ENCODE results near the gene GALNT2. TPM values are rescaled to one million over a fixed set of nuclear protein-coding genes. Genes with fewer than 3 reads are reported as not detected.

GALNT2 gene
- total RNA-seq, 1 donor from 2014 or later: 58.0 TPM

DNA sequence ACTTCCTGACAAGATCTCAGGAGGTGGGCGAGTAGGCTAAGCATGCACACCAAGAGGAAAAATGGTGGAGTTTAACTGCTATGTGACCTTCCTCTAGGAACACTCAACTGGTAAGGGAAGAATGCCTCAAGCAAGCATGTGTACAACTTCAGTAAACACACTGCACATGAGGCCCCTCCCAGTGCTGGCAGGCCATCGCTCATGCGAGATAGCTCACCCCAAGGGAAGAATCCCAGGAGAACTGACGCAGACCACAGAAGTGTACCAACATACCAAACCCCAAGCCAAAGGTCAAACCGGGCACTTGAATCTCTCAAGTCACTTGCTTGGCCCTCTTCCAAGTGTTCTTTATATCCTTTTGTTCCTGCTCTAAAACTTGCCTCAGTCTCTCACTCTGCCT lies 40.5 kb upstream of the GALNT2 start:
- Mint-ChIP-seq H3K27me3 (ENCODE audit: low read depth) (no peaks in the 10 kb centered on the region), H3K36me3 (ENCODE audit: low read depth) (no peaks in the 10 kb centered on the region), H3K4me1 (no peaks in the 10 kb centered on the region), H3K27ac (ENCODE audit: unreplicated experiment) (no peak overlapping the region), H3K9me3 (no peaks in the 10 kb centered on the region), H3K4me3 (no peak overlapping the region)
- no peak for DNase-seq (ENCODE audit: low read depth, low spot score)
- TF ChIP-seq, protein P1, sequence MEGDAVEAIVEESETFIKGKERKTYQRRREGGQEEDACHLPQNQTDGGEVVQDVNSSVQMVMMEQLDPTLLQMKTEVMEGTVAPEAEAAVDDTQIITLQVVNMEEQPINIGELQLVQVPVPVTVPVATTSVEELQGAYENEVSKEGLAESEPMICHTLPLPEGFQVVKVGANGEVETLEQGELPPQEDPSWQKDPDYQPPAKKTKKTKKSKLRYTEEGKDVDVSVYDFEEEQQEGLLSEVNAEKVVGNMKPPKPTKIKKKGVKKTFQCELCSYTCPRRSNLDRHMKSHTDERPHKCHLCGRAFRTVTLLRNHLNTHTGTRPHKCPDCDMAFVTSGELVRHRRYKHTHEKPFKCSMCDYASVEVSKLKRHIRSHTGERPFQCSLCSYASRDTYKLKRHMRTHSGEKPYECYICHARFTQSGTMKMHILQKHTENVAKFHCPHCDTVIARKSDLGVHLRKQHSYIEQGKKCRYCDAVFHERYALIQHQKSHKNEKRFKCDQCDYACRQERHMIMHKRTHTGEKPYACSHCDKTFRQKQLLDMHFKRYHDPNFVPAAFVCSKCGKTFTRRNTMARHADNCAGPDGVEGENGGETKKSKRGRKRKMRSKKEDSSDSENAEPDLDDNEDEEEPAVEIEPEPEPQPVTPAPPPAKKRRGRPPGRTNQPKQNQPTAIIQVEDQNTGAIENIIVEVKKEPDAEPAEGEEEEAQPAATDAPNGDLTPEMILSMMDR (conservative IDR thresholded peaks at IDR 0.05): no peak

DNA sequence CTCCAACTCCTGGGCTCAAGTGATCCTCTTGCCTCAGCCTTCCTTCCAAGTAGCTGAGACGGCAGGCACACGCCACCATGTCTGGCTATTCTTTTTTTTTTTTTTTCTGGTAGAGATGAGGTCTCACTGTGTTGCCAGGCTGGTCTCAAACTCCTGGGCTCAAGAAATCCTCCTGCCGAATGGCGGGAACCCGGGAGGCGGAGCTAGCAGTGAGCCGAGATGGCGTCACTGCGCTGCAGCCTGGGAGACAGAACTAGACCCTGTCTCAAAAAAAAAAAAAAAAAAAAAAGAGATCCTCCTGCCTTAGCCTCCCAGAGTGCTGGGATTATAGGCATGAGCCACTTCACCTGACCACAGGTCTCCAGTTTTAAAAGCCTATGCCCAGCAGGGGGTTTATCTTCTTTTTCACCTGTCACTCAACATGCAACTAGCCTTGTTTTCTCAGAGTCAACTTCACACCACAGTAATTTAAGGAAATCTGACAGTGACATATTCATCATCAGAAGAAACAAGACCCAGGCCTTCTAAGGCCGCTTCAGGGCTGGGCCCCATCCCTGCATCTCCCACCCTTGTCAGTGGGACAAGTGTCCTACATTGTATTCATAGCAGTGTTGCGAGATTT lies 38.3 kb upstream of the GALNT2 start:
- H3K4me1 Mint-ChIP-seq: no peaks in the 10 kb centered on the region

DNA sequence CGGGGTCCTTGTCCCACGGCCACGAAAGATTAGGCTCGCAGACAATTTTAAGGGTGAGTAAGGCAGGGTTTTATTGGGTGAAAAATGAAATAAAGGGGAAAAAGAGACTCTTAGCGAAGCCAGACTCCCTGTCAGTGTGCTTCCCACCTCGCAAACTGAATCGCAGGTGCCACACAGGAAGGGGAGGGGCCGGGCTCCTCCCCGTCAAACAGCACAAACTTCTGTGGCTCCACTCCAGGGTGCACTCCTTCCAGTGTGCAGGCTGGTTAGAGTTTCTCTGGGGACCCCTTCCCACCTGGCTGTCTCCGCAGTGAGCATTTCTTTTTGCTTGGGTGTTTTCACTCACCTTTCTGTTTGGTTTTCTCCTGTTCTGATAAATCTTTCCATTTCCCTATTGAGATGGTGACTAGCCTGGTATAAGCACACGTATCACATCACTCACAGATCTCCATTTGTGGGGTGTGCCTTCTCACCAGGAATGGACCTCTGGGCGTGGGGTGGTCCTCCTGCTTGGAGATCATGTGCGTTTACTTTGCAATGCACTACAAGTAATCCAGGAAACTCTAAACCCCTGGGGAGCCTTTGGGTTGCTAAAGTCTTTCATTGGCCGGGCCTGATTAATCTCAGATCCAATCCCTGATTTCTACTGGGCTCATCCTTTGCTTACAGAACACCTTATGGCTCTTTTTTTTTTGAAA lies 37.6 kb upstream of the GALNT2 start:
- DNase-seq (ENCODE audit: low read depth, low spot score): no peak
- TF ChIP-seq, protein P1 (conservative IDR thresholded peaks at IDR 0.05): no peak
- Mint-ChIP-seq H3K4me3 (no peak overlapping the region), H3K9me3 (no peaks in the 10 kb centered on the region), H3K27ac (ENCODE audit: unreplicated experiment) (no peak overlapping the region), H3K36me3 (ENCODE audit: low read depth) (no peaks in the 10 kb centered on the region), H3K4me1 (no peaks in the 10 kb centered on the region), H3K27me3 (ENCODE audit: low read depth) (no peaks in the 10 kb centered on the region)

More for the DNA sequence above, 38.3 kb upstream of the GALNT2 start:
- Mint-ChIP-seq H3K9me3 (no peaks in the 10 kb centered on the region), H3K4me3 (no peak overlapping the region), H3K27me3 (ENCODE audit: low read depth) (no peaks in the 10 kb centered on the region), H3K36me3 (ENCODE audit: low read depth) (no peaks in the 10 kb centered on the region), H3K27ac (ENCODE audit: unreplicated experiment) (no peak overlapping the region)
- TF ChIP-seq, protein P1 (conservative IDR thresholded peaks at IDR 0.05): no peak
- DNase-seq (ENCODE audit: low read depth, low spot score): no peak

GRCh38 chr1:230030122-230030821 lies 36.8 kb upstream of the GALNT2 start:
- H3K27me3 Mint-ChIP-seq (ENCODE audit: low read depth): no peaks in the 10 kb centered on the region
- no peaks in the 10 kb centered on the region for H3K9me3 Mint-ChIP-seq
- TF ChIP-seq, protein P1 (conservative IDR thresholded peaks at IDR 0.05): no peak
- no peak overlapping the region for H3K27ac Mint-ChIP-seq (ENCODE audit: unreplicated experiment)
- H3K4me3 Mint-ChIP-seq: no peak overlapping the region
- DNase-seq (ENCODE audit: low read depth, low spot score): no peak
- no peaks in the 10 kb centered on the region for H3K36me3 Mint-ChIP-seq (ENCODE audit: low read depth)
- H3K4me1 Mint-ChIP-seq: no peaks in the 10 kb centered on the region

DNA sequence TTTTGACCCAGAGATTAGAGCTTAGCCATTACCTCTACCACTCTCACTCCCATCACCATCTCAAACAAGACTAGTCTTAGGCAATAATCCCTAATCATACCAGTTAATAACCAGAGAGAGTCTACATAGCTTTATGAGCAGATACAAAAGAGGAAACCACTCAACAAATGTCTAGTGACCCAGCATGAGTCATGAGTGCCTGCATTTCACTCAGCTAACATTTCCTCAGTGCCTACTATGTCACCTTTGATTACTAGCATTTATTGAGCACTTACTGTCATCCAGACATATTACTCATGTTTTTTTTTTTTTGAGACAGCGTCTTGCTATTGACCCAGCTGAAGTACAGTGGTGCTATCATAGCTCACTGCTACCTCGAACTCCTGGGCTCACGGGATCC lies 35.9 kb upstream of the GALNT2 start:
- Mint-ChIP-seq H3K4me3 (no peak overlapping the region), H3K4me1 (no peaks in the 10 kb centered on the region), H3K36me3 (ENCODE audit: low read depth) (no peaks in the 10 kb centered on the region), H3K27me3 (ENCODE audit: low read depth) (no peaks in the 10 kb centered on the region), H3K27ac (ENCODE audit: unreplicated experiment) (no peak overlapping the region), H3K9me3 (peaks cover 3% of the 10 kb centered on the region)
- DNase-seq (ENCODE audit: low read depth, low spot score): no peak
- TF ChIP-seq, protein P1 (conservative IDR thresholded peaks at IDR 0.05): no peak

Measured in neural crest cell (in vitro differentiated cells).